Coronary artery (tissue), 2 donors: ENCODE measurements around the gene KCNIP1.

ENCODE experiments used
- DNase-seq: peaks from one replicate; pipeline ENCODE4 v3.0.0-alpha.2; 2017; ENCODE audit warnings: low spot score
- H3K27ac ChIP-seq, 2 donors: fragments of 200-600 bp; sonication (generic); one replicate each; pipeline ENCODE4 v1.5.1; 2016 to 2019
- H3K4me3 ChIP-seq: fragments of 200-600 bp; sonication (generic); 2 replicates; pipeline ENCODE4 v1.5.1; 2016; ENCODE audit warnings: mild to moderate bottlenecking, moderate library complexity
- CTCF ChIP-seq: fragments of 200-600 bp; sonication (generic); IDR thresholded peaks from one replicate; pipeline ENCODE4 v1.5.1; 2019; ENCODE audit warnings: antibody characterized with exemption

Gene KCNIP1

GRCh38 chr5:170469414-170469813 is 34.4 kb upstream of the KCNIP1 start:
- Histone ChIP-seq H3K27ac (no peak overlapping the region), H3K4me3 (no peak overlapping the region)
- no peak for TF ChIP-seq CTCF
- no peak for DNase-seq

DNA sequence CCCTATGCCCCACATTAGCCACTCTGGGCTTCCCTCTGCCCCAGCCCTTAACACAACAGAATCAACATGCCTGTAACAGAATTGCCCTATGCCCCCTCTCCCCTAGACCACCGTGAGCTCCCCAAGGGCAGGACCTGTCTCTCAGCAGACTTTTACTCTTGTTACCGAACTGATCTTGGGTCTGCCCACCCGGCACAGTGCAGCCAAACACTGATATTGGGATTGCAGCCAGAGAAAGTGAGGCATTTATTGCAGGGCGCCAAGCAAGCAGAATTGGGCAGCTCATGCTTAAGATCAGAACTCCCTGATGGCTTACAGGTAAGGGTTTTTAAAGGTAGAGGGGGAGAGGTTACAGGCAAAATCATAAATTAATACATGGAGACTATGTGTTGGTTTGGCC is 33.5 kb upstream of the KCNIP1 start:
- no peak for DNase-seq
- Histone ChIP-seq H3K27ac (no peak overlapping the region), H3K4me3 (no peak overlapping the region)
- no peak for TF ChIP-seq CTCF

- no peak for DNase-seq
- no peak for TF ChIP-seq CTCF
- no peak overlapping the region for H3K4me3 ChIP-seq
- no peak overlapping the region for H3K27ac ChIP-seq
Observed at GRCh38 chr5:170470808-170471404, 32.9 kb upstream of the KCNIP1 start.

GRCh38 chr5:170471551-170472178 is 32.2 kb upstream of the KCNIP1 start:
- DNase-seq: no peak
- no peak overlapping the region for H3K27ac ChIP-seq
- no peak for TF ChIP-seq CTCF
- H3K4me3 ChIP-seq: no peak overlapping the region

GRCh38 chr5:170473642-170474041 is 30.2 kb upstream of the KCNIP1 start:
- no peak overlapping the region for H3K27ac ChIP-seq
- H3K4me3 ChIP-seq: no peak overlapping the region
- no peak for TF ChIP-seq CTCF
- no peak for DNase-seq

DNA sequence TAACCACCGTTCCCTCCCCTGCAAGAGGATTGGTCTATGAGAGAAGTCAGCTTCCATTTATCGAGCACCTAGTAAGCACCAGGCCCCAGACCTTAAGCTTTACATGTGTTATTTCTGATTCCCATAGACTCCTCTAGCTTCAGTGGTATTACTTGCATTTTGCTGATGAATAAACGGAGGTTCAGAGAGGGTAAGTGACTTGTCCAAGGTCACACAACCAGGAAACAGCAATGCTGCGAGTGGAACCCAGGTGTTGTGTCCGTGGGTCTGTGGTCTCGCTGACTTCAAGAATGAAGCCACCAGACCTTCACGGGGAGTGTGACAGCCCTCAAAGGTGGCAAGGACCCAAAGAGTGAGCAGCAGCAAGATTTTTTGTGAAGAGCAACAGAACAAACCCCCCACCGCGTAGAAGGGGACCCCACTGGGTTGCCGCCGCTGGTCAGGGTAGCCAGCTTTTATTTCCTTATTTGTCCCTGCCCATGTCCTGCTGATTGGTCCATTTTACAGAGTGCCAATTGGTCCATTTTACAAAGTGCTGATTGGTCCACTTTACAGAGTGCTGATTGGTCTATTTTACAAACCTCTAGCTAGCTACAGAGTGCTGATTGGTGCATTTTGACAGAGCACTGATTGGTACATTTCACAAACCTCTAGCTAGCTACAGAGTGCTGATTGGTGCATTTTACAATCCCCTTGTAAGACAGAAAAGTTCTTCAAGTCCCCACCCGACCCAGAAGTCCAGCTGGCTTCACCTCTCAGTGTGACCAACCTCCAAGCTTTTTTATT is 29.1 kb upstream of the KCNIP1 start:
- TF ChIP-seq CTCF: no peak
- no peak for DNase-seq
- no peak overlapping the region for H3K27ac ChIP-seq
- no peak overlapping the region for H3K4me3 ChIP-seq
